Bronchial epithelial cell (primary cell): ENCODE results near the gene SAMD8. TPM values are rescaled to one million over a fixed set of nuclear protein-coding genes. Genes with fewer than 3 reads are reported as not detected.
A peak's percentile ranks its signal among the peaks of the same experiment; 100 is the strongest.

ENCODE experiments used
- DNase-seq: peaks from one replicate; pipeline ENCODE4 v3.0.0-alpha.2; 2010; ENCODE audit warnings: low read depth
- FAIRE-seq: peaks from 2 replicates; lab custom pipeline; 2011; peaks lifted over from hg19 to GRCh38; lab: Jason Lieb, UNC
- H3K27me3 ChIP-seq: 2 replicates; pipeline ENCODE4 v1.5.1; 2011; ENCODE audit warnings: low read length; ENCODE audit not compliant: control insufficient read depth, insufficient read depth
- H3K36me3 ChIP-seq: 2 replicates; pipeline ENCODE4 v1.5.1; 2011; ENCODE audit warnings: low read length; ENCODE audit not compliant: control insufficient read depth, insufficient read depth
- H3K4me3 ChIP-seq: 2 replicates; pipeline ENCODE4 v1.5.1; 2011; ENCODE audit warnings: mild to moderate bottlenecking, low read depth, low read length, control low read depth
- total RNA-seq: library from RNA; depleted of rRNA; stranded (reverse); fragments of >200 nt; gene quantifications from 2 replicates; pipeline ENCODE4 v1.2.1, GENCODE V29; 2014
- TF ChIP-seq, protein P1 (sequence below): IDR thresholded peaks from 2 replicates; pipeline ENCODE4 v1.5.1; 2011; ENCODE audit warnings: mild to moderate bottlenecking, moderate library complexity, low read length, control low read depth, inconsistent platforms; ENCODE audit not compliant: insufficient read depth, severe bottlenecking

The SAMD8 gene
- total RNA-seq, 1 donor from 2014 or later, result 25.5 TPM

GRCh38 chr10:75209086-75209920 lies 97.8 kb downstream of the SAMD8 start:
- Histone ChIP-seq H3K4me3 (no peak overlapping the region), H3K36me3 (peaks cover 5% of the 10 kb centered on the region), H3K27me3 (no peaks in the 10 kb centered on the region)
- FAIRE-seq, result no peak
- no peak for DNase-seq
- TF ChIP-seq, protein P1, sequence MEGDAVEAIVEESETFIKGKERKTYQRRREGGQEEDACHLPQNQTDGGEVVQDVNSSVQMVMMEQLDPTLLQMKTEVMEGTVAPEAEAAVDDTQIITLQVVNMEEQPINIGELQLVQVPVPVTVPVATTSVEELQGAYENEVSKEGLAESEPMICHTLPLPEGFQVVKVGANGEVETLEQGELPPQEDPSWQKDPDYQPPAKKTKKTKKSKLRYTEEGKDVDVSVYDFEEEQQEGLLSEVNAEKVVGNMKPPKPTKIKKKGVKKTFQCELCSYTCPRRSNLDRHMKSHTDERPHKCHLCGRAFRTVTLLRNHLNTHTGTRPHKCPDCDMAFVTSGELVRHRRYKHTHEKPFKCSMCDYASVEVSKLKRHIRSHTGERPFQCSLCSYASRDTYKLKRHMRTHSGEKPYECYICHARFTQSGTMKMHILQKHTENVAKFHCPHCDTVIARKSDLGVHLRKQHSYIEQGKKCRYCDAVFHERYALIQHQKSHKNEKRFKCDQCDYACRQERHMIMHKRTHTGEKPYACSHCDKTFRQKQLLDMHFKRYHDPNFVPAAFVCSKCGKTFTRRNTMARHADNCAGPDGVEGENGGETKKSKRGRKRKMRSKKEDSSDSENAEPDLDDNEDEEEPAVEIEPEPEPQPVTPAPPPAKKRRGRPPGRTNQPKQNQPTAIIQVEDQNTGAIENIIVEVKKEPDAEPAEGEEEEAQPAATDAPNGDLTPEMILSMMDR, result no peak

DNA sequence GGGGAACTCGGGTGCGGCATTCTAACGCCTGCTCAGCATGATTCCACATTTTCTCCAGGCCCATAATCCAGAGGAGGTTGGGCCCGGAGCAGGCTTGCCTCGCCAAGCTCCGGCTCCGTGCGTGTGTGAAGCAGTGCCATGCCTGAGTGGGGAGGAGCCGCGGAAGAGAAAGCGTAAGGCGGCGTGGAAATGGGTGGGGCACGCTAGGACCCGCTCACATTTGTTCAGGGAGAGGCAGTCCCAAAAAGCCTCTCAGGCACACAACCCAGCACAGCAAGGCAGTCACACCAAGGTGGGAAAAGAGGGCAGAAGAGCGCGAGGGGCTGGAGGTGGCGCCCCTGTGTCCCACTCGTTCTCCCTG lies 98.4 kb downstream of the SAMD8 start:
- Histone ChIP-seq H3K27me3 (no peaks in the 10 kb centered on the region), H3K36me3 (peaks cover 6% of the 10 kb centered on the region), H3K4me3 (peak overlapping the region; percentile 84)
- FAIRE-seq, result no peak
- no peak for DNase-seq
- TF ChIP-seq, protein P1, result peak; percentile 7

GRCh38 chr10:75210282-75211006 lies 99.0 kb downstream of the SAMD8 start, which contains the start of gene VDAC2:
TSS of gene VDAC2 (plus strand) at chr10:75210796. CDS start at chr10:75211159, 363 bp downstream.
- Histone ChIP-seq H3K4me3 (peak within 1 kb of the TSS; percentile 84), H3K27me3 (no peaks in the 10 kb centered on the region), H3K36me3 (peaks cover 6% of the 10 kb centered on the region)
- peak; percentile 66 for DNase-seq
- FAIRE-seq, result no peak
- TF ChIP-seq, protein P1, result no peak

DNA sequence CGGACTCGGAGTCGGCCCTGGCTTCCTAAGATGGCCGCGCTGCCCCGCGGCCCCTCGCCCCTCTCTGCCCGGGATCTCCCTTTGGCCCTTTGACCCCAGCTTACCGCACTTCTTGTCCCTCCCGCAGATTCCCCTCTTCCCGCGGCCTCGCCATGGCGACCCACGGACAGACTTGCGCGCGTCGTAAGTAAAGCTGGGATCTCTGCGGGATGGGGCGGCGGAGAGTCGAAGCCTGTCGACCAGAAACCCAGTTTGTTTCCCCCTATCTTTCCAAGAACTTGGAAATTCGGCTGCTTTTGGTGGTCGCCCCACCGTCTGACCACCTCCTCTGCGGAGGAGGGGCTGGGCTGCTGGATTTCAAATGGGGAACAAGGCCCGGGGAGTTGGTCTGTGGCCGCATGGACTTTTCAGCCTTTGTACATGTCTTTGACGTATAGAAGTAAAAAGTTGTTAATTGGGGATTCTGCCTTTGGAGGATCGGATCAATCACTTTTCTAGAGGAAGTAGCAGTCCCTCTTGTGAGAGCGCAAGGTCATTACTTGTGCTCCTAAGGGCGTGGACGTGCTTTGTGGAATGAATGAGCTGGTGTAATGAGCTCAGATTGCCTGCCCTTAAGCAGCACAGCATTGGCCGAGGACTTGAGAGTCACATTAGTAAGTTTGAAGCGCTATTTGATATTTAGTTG lies 99.7 kb downstream of the SAMD8 start:
- DNase-seq (peak; percentile 74), FAIRE-seq (no peak)
- Histone ChIP-seq H3K36me3 (peaks cover 6% of the 10 kb centered on the region), H3K27me3 (no peaks in the 10 kb centered on the region), H3K4me3 (peak overlapping the region; percentile 84)
- TF ChIP-seq, protein P1, result no peak

DNA sequence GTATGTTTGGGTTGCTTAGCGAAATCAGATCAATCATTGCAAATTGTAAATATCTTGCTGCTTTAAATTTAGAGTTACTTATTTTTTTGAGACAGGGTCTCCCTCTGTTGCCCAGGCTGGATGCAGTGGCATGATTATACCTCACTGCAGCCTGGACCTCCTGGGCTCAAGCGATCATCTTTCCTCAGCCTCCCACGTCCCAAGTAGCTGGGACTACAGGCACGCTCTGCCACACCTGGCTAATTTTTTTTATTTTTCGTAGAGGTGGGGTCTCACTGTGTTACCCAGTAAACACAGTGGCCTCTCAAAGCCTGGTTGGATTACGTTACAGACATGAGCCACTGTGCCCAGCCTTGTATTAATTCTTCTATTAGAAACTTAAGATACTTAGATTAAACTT lies 100.9 kb downstream of the SAMD8 start:
- no peak overlapping the region for H3K4me3 ChIP-seq
- TF ChIP-seq, protein P1, result no peak
- DNase-seq (no peak), FAIRE-seq (no peak)
- H3K36me3 ChIP-seq, result peaks cover 12% of the 10 kb centered on the region
- H3K27me3 ChIP-seq, result no peaks in the 10 kb centered on the region
